ENCODE results near the gene EI24.

- no peak for TF ChIP-seq KDM1A (IDR thresholded peaks at IDR 0.05; ENCODE audit: low read depth)
- TF ChIP-seq ZC3H11A (IDR thresholded peaks at IDR 0.05), result no peak
- TF ChIP-seq, protein P1, sequence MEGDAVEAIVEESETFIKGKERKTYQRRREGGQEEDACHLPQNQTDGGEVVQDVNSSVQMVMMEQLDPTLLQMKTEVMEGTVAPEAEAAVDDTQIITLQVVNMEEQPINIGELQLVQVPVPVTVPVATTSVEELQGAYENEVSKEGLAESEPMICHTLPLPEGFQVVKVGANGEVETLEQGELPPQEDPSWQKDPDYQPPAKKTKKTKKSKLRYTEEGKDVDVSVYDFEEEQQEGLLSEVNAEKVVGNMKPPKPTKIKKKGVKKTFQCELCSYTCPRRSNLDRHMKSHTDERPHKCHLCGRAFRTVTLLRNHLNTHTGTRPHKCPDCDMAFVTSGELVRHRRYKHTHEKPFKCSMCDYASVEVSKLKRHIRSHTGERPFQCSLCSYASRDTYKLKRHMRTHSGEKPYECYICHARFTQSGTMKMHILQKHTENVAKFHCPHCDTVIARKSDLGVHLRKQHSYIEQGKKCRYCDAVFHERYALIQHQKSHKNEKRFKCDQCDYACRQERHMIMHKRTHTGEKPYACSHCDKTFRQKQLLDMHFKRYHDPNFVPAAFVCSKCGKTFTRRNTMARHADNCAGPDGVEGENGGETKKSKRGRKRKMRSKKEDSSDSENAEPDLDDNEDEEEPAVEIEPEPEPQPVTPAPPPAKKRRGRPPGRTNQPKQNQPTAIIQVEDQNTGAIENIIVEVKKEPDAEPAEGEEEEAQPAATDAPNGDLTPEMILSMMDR (IDR thresholded peaks at IDR 0.05), result no peak
- no peak for TF ChIP-seq EP300 (IDR thresholded peaks at IDR 0.05)
- no peak for TF ChIP-seq HDAC2 (IDR thresholded peaks at IDR 0.05)
- no peak for TF ChIP-seq BCL3 (IDR thresholded peaks at IDR 0.05)
Measured at GRCh38 chr11:125627236-125627910, 58.1 kb downstream of the EI24 start.
